H1 (cell line): Measurements from ENCODE around the gene COPG1. TPM values are rescaled to one million over a fixed set of nuclear protein-coding genes. Genes with fewer than 3 reads are reported as not detected.

Experiments used
- ATF2 ChIP-seq: IDR thresholded peaks from 2 replicates; pipeline ENCODE4 v1.6.1; 2012; ENCODE audit warnings: low read length, inconsistent platforms
- CHD7 ChIP-seq: fragments of 300-600 bp; sonication (generic); IDR thresholded peaks from 2 replicates; pipeline ENCODE4 v1.7.1; 2012; ENCODE audit warnings: low read length, moderate library complexity, mild to moderate bottlenecking, inconsistent platforms; ENCODE audit not compliant: insufficient replicate concordance
- CREB1 ChIP-seq: IDR thresholded peaks from 2 replicates; pipeline ENCODE4 v1.6.1; 2012; ENCODE audit warnings: inconsistent platforms
- HDAC2 ChIP-seq, 2 experiments: fragments of 300-600 bp in 1 of 2; sonication (generic) in 1 of 2; IDR thresholded peaks; 2 replicates each; pipeline ENCODE4 v1.6.1; 2011 to 2012; ENCODE audit warnings: low read depth in 2 of 2, low read length in 2 of 2, mild to moderate bottlenecking in 2 of 2, moderate library complexity in 2 of 2, borderline replicate concordance in 1 of 2, inconsistent platforms in 1 of 2
- POU5F1 ChIP-seq: IDR thresholded peaks from 2 replicates; pipeline ENCODE4 v1.6.1; 2011; ENCODE audit warnings: low read depth, mild to moderate bottlenecking, low read length, moderate library complexity
- SIRT6 ChIP-seq: IDR thresholded peaks from one replicate; pipeline ENCODE4 v1.7.1; 2012; ENCODE audit warnings: low read length, inconsistent platforms
- SIX5 ChIP-seq: IDR thresholded peaks from 2 replicates; pipeline ENCODE4 v1.6.1; 2011; ENCODE audit warnings: mild to moderate bottlenecking, low read depth, low read length
- SP4 ChIP-seq: IDR thresholded peaks from 2 replicates; pipeline ENCODE4 v1.6.1; 2012; ENCODE audit warnings: low read length, inconsistent platforms
- TEAD4 ChIP-seq: IDR thresholded peaks from 2 replicates; pipeline ENCODE4 v1.6.1; 2012; ENCODE audit warnings: low read depth, low read length, inconsistent platforms, mixed read lengths
- YY1 ChIP-seq: IDR thresholded peaks from 2 replicates; pipeline ENCODE4 v1.6.1; 2011; ENCODE audit warnings: low read depth, mild to moderate bottlenecking, low read length
- polyA plus RNA-seq, 7 experiments: library from polyadenylated mRNA; depleted of rRNA in 3 of 7; stranded (reverse) in 5 of 7; unstranded in 2 of 7; fragments of >200 nt in 5 of 7; fragments of 200-250 nt in 2 of 7; gene quantifications; 1 replicate in 5 of 7; 2 replicates in 1 of 7; 4 replicates in 1 of 7; pipeline versions ENCODE4 v1.2.1 to v1.2.3, GENCODE V29; 2011 to 2013; ENCODE audit warnings: missing spikeins in 2 of 7, mixed read lengths in 2 of 7
- total RNA-seq: library from RNA; stranded (reverse); fragmentation: NEBNext Ultra II Directional; extraction: Animal tissue kit (Norgen Biotek cat#: 25700); gene quantifications from 2 replicates; pipeline ENCODE4 v1.2.1, GENCODE V29; 2021

The COPG1 gene
- total and polyA plus RNA-seq, 2 of the 8 experiments (the other 6 are each of a cell fraction or from before 2014, with no cell fraction given), result 52.7 to 106 TPM

- TF ChIP-seq CHD7 (no peak), HDAC2 (IDR thresholded peaks at IDR 0.05; ENCODE audit: borderline replicate concordance in 1 of 2, low read depth in 2 of 2, low read length in 2 of 2) (no peak), YY1 (no peak), SIX5 (no peak), ATF2 (no peak), CREB1 (no peak), POU5F1 (no peak), SIRT6 (no peak), TEAD4 (no peak), SP4 (no peak)
Measured at GRCh38 chr3:129235344-129235917, 14.0 kb upstream of the COPG1 start (continued).
